ENCODE measurements around the gene RETREG1.

Gene RETREG1

GRCh38 chr5:16600946-16601345, 15.9 kb downstream of the RETREG1 start:
- no peak for TF ChIP-seq CTCF (IDR thresholded peaks at IDR 0.05; ENCODE audit: low read depth, low read length)
- no peak for DNase-seq (ENCODE audit: extremely low read depth, low read depth)

- no peak for DNase-seq (ENCODE audit: extremely low read depth, low read depth)
- TF ChIP-seq CTCF (IDR thresholded peaks at IDR 0.05; ENCODE audit: low read depth, low read length), result no peak
These were observed 16.4 kb downstream of the RETREG1 start for GRCh38 chr5:16600397-16600796.

GRCh38 chr5:16597946-16598694, 18.7 kb downstream of the RETREG1 start:
- no peak for DNase-seq (ENCODE audit: extremely low read depth, low read depth)
- TF ChIP-seq CTCF (IDR thresholded peaks at IDR 0.05; ENCODE audit: low read depth, low read length), result no peak

GRCh38 chr5:16596581-16596940, 20.2 kb downstream of the RETREG1 start:
- no peak for TF ChIP-seq CTCF (IDR thresholded peaks at IDR 0.05; ENCODE audit: low read depth, low read length)
- no peak for DNase-seq (ENCODE audit: extremely low read depth, low read depth)

- DNase-seq (ENCODE audit: extremely low read depth, low read depth), result no peak
- TF ChIP-seq CTCF (IDR thresholded peaks at IDR 0.05; ENCODE audit: low read depth, low read length), result no peak
These were observed 20.8 kb downstream of the RETREG1 start for GRCh38 chr5:16595881-16596580.

- no peak for TF ChIP-seq CTCF (IDR thresholded peaks at IDR 0.05; ENCODE audit: low read depth, low read length)
- DNase-seq (ENCODE audit: extremely low read depth, low read depth), result no peak
These were observed 23.2 kb downstream of the RETREG1 start for GRCh38 chr5:16593628-16594027.

- DNase-seq (ENCODE audit: extremely low read depth, low read depth), result no peak
- no peak for TF ChIP-seq CTCF (IDR thresholded peaks at IDR 0.05; ENCODE audit: low read depth, low read length)
These were observed 23.8 kb downstream of the RETREG1 start for GRCh38 chr5:16593013-16593412.
